Lower leg skin (tissue), 3 donors: ENCODE measurements around the gene SYAP1.

Source experiments
- CTCF ChIP-seq, 3 donors: fragments of 450-650 bp; IDR thresholded peaks; one replicate each; pipeline ENCODE4 v1.5.1; 2016; ENCODE audit warnings: antibody characterized with exemption in 3 of 3, mild to moderate bottlenecking in 3 of 3, moderate library complexity in 2 of 3
- POLR2A ChIP-seq, 2 donors: fragments of 450-650 bp; IDR thresholded peaks; one replicate each; pipeline ENCODE4 v1.6.1; 2016 to 2017; ENCODE audit warnings: antibody characterized with exemption in 2 of 2, mild to moderate bottlenecking in 1 of 2, moderate library complexity in 1 of 2

- TF ChIP-seq CTCF (IDR thresholded peaks at IDR 0.05) (no peak), POLR2A (IDR thresholded peaks at IDR 0.05) (no peak)
These were observed 78.4 kb downstream of the SYAP1 start for GRCh38 chrX:16797841-16798240.
